Endothelial cell of umbilical vein (primary cell): ENCODE measurements around the gene RFNG.

ENCODE experiments used
- CTCF ChIP-seq, 2 donors: IDR thresholded peaks; 1 replicate in 1 of 2; 2 replicates in 1 of 2; pipeline ENCODE4 v1.5.1; 2011; ENCODE audit warnings: low read length in 2 of 2, mild to moderate bottlenecking in 2 of 2, moderate library complexity in 2 of 2, control low read depth in 1 of 2, inconsistent platforms in 1 of 2, low read depth in 1 of 2; ENCODE audit not compliant: insufficient read depth in 1 of 2; ENCODE audit errors: extremely low read depth in 1 of 2
- EZH2 ChIP-seq: IDR thresholded peaks from 2 replicates; pipeline ENCODE4 v1.6.1; 2012; ENCODE audit warnings: borderline replicate concordance, low read depth, mild to moderate bottlenecking, moderate library complexity, low read length, inconsistent platforms; ENCODE audit not compliant: severe bottlenecking
- FOS ChIP-seq: IDR thresholded peaks from 2 replicates; pipeline ENCODE4 v1.6.1; 2011; ENCODE audit warnings: mild to moderate bottlenecking, low read length, moderate library complexity, borderline replicate concordance; ENCODE audit not compliant: insufficient read depth
- POLR2A ChIP-seq: IDR thresholded peaks from 2 replicates; pipeline ENCODE4 v1.6.1; 2012; ENCODE audit warnings: low read depth, mild to moderate bottlenecking, control low read depth, low read length
- POLR2AphosphoS5 ChIP-seq: IDR thresholded peaks from 2 replicates; pipeline ENCODE4 v1.6.1; 2012; ENCODE audit warnings: low read depth, mild to moderate bottlenecking, control low read depth, low read length, moderate library complexity; ENCODE audit not compliant: insufficient read depth

DNA sequence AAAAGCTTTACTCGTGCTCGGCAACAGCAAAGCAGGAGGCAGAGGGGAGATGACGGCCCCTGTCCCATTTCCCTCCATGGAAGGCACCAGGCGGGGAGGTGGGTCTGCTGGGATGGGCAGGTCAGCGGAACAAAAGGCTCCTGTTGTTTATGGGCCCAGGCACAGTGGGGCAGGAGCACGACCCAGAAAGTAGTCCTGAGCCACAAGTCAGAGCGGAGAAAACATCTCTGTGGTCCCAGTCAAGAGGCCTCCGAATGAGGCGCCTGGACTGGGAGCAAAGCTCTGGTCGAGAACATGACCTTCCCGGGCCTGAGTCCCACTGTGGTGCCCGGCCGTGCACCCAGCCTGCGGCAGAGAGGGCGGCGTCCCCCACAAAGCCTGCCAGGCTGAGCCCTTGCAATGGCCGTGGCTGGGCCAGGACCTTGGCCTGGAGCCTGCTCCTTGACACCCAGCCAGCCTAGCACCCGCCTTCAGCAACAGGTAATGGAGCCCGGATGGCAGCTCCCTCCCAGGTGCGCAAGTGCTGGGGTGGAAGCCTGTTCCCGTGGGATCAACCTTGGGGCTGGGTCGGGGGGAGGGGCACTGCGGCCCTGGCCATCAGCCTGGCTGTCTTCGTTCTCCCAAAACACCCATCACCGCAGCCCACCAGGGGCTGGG is 3.6 kb downstream of the RFNG start:
- TF ChIP-seq POLR2A: no peak
- no peak for TF ChIP-seq FOS
- no peak for TF ChIP-seq EZH2
- no peak for TF ChIP-seq CTCF (IDR thresholded peaks at IDR 0.05; ENCODE audit: extremely low read depth in 1 of 2, insufficient read depth in 1 of 2, low read depth in 1 of 2, low read length in 2 of 2)
- TF ChIP-seq POLR2AphosphoS5: no peak
